GM18517 (cell line): ENCODE data around the gene NSUN6.
"Not testable (repeated sequence)": the region's sequence is repeated elsewhere in the genome, so short reads cannot be mapped to it uniquely, and the experiment has no call there.

Source experiments
- ATAC-seq: cut with Tn5 transposase; IDR thresholded peaks from one replicate; pipeline ENCODE4 v1.9.1; 2021; ENCODE audit warnings: mild to moderate bottlenecking, moderate library complexity; ENCODE audit not compliant: unreplicated experiment

The NSUN6 gene

GRCh38 chr10:18611168-18611567, 40.2 kb downstream of the NSUN6 start:
- ATAC-seq, result no peak

DNA sequence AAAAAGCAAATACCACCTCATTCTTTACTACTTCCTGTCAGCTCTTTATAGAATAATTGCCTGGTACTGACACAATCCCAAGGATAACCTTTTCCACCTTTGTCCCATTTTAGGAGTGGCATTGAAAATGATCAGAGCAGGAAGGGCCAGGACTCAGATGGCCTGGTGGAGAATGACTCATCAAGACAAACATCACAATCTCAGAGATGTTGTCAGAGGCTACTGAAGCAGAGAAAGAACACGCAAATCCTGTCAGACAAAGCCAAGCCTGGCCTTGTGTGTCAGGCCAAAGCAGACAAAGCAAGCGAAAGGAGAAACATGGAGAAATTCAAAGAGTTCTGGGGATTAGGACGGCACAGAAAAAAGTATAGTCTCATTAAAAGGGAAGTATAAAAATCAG, 40.9 kb downstream of the NSUN6 start:
- no peak for ATAC-seq

GRCh38 chr10:18608596-18608995, 42.8 kb downstream of the NSUN6 start:
- ATAC-seq, result no peak

- no peak for ATAC-seq
Observed at GRCh38 chr10:18607503-18608378, 43.6 kb downstream of the NSUN6 start.

DNA sequence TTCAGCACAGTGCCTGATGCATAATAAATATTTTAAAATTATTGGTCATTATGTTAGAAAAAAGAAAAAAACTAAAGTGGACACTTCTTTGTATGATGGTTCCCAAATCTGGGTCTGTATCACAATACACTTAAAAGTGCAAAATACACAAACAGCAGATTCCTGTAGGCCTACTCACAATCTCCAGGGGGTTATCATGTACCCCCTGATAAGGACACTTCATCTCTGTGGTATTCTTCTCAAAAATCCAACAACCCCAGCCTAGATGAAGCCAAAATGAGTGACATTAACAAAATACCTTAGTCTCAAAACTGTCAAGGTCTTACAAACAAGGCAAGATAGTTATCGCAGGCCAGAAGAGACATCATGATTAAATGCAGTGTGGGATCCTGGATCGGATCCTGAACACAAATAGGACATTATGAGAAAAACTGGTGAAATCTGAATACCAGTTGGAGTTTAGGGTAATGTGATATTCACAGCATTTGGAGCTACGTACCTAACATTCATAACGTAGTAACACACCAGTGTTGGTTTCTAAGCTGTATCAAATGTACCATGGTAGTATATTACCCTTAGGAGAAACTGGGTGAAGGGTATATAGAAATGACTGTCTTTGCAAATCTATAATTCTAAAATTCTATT, 45.2 kb downstream of the NSUN6 start:
- no peak for ATAC-seq

GRCh38 chr10:18601321-18601720, 50.1 kb downstream of the NSUN6 start:
- no peak for ATAC-seq

- no peak for ATAC-seq
Observed at GRCh38 chr10:18599392-18599791, 52.0 kb downstream of the NSUN6 start.

- no peak for ATAC-seq
Observed at GRCh38 chr10:18594574-18595156, 56.7 kb downstream of the NSUN6 start.

GRCh38 chr10:18591141-18591540, 60.2 kb downstream of the NSUN6 start:
- not testable (repeated sequence) for ATAC-seq

GRCh38 chr10:18586637-18587036, 64.8 kb downstream of the NSUN6 start:
- not testable (repeated sequence) for ATAC-seq

- no peak for ATAC-seq
Observed at GRCh38 chr10:18583575-18584270, 67.7 kb downstream of the NSUN6 start.

DNA sequence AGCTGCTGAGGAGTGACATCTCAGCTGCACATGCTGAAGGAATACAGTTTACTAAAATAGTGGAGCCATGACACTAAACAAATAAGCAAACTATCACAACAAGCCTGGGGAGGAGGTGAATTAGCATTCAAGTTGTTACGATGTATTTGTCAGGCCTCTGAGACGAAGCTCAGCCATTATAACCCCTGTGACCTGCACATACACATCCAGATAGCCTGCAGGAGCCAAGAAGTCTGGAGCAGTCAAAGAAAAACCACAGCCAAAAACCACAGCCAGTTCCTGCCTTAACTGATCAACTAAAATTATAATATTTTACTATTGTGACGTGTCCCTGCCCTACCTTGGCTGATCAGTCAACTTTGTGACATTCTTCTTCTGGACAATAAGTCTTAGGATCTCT, 68.6 kb downstream of the NSUN6 start:
- ATAC-seq, result no peak

- ATAC-seq, result no peak
Observed at GRCh38 chr10:18577823-18578685, 73.3 kb downstream of the NSUN6 start.

DNA sequence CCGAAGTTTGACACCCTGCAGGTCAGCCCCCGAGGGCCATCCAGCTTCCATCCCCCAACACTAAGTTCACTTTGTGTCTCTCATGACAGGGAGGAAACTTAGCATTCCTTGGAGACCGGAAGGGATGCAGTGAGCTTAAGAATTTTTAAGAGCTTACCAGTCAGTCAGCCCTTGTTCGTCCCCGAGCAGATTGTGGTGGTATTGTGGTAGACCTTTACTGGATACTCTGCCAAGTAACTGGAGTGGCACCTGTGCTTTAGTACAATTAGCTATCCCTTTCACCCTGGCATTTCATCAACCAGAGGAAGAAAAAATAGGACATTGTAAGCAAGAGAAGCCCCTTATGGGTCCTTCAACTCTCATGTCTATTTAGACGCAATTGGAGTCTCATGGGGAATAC, 74.8 kb downstream of the NSUN6 start:
- ATAC-seq, result no peak

- ATAC-seq, result no peak
Observed at GRCh38 chr10:18572959-18573561, 78.3 kb downstream of the NSUN6 start.

GRCh38 chr10:18571780-18572179, 79.6 kb downstream of the NSUN6 start:
- no peak for ATAC-seq

DNA sequence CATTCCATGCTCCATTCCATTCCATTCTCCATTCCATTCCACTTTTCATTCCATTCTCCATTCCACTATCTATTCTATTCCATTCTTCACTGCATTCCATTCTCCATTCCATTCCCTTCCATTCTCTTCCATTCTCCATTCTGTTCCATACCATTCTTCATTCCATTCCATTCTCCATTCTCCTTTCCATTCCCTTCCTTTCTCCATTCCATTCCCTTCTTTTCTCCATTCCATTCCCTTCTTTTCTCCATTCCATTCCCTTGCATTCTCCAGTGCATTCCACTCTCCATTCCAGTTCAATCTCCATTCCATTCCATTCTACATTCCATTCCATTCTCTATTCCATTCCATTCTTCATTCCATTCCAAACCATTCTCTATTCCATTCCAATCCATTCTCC, 80.3 kb downstream of the NSUN6 start:
- no peak for ATAC-seq

DNA sequence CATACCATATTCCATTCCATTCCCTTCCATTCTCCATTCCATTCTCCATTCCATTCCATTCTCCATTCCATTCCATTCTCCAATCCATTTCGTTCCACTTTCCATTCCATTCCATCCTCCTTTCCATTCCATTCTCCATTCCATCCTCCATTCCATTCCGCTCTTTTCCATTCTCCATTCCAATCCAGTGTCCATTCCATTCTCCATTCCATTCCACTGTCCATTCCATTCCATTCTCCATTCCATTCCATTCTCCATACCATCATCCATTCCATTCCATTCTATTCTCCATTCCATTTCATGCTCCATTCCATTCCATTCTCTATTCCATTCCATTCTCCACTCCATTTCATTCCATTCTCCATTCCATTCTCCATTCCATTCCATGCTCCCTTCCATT, 81.0 kb downstream of the NSUN6 start:
- not testable (repeated sequence) for ATAC-seq

DNA sequence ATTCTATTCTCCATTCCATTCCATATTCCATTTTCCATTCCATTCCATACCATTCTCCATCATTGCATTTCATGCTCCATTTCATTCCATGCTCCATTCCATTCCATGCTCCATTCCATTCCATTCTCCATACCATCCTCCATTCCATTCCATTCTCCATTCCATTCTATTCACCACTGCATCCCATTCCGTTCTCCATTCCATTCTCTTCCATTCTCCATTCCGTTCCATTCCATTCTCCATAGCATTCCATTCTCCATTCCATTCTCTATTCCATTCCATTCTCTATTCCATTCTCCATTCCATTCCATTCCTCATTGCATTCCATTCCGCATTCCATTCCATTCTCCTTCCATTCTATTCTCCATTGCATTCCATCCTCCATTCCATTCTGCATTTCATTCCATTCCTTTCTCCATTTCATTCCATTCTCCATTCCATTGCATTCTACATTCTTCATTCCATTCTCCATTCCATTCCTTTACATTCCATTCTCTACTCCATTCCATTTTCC, 84.0 kb downstream of the NSUN6 start:
- ATAC-seq, result no peak

DNA sequence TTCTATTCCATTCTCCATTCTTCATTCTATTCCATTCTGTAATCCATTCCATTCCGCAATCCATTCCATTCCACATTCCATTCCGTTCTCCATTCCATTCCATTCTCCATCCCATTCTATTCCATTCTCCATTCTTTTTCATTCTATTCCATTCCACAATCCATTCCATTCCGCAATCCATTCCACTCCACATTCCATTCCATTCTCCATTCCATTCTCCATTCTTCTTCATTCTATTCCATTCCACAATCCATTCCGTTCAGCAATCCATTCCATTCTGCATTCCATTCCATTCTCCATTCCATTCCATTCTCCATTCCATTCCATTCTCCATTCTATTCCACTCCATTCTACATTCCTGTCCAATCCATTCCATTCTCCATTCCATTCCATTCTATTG, 85.2 kb downstream of the NSUN6 start:
- ATAC-seq, result no peak
